ENCODE data around the gene ST6GAL2.

DNA sequence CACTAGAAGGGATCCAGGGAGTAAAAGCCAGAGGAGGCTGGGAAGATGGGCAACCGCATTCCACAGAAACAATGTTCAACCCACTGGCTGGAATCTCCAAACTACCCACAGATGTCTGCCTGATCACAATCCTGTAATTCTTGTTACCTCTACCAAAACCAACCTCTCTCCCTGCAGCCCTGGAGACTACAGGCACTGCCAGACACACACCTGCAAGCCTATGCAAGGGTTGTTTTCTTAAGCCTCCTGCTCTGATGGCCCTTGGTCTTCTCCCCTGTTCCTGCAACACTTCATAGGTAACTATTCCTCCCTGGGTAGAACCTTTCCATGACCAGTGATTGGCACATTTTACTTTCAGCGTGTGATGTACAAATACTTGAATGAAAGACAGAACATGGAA is 21.9 kb downstream of the ST6GAL2 start:
- TF ChIP-seq, protein P1, sequence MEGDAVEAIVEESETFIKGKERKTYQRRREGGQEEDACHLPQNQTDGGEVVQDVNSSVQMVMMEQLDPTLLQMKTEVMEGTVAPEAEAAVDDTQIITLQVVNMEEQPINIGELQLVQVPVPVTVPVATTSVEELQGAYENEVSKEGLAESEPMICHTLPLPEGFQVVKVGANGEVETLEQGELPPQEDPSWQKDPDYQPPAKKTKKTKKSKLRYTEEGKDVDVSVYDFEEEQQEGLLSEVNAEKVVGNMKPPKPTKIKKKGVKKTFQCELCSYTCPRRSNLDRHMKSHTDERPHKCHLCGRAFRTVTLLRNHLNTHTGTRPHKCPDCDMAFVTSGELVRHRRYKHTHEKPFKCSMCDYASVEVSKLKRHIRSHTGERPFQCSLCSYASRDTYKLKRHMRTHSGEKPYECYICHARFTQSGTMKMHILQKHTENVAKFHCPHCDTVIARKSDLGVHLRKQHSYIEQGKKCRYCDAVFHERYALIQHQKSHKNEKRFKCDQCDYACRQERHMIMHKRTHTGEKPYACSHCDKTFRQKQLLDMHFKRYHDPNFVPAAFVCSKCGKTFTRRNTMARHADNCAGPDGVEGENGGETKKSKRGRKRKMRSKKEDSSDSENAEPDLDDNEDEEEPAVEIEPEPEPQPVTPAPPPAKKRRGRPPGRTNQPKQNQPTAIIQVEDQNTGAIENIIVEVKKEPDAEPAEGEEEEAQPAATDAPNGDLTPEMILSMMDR (IDR thresholded peaks at IDR 0.05), result no peak
- TF ChIP-seq POLR2A (IDR thresholded peaks at IDR 0.05), result no peak

Data from tibial nerve (tissue), 3 donors.